Stromal cell of bone marrow (primary cell): ENCODE results near the gene ENTPD3.

ENCODE experiments used
- DNase-seq: peaks from one replicate; pipeline ENCODE4 v3.0.0-alpha.2; 2012; ENCODE audit warnings: low read depth

Gene ENTPD3

GRCh38 chr3:40387001-40387894 lies at the start of gene ENTPD3:
Gene ENTPD3, plus strand, starts transcription at chr3:40387184. Its CDS starts 874 bp downstream, at chr3:40388058.
- no peak for DNase-seq

- no peak for DNase-seq
Measured at GRCh38 chr3:40339871-40340270, 47.1 kb upstream of the ENTPD3 start.

GRCh38 chr3:40340541-40341170 lies 46.3 kb upstream of the ENTPD3 start:
- DNase-seq = no peak

GRCh38 chr3:40341671-40342070 lies 45.3 kb upstream of the ENTPD3 start:
- DNase-seq = no peak

GRCh38 chr3:40350529-40350928 lies 36.5 kb upstream of the ENTPD3 start:
- no peak for DNase-seq

- DNase-seq = no peak
Measured at GRCh38 chr3:40355410-40355809, 31.6 kb upstream of the ENTPD3 start.

- DNase-seq = no peak
Measured at GRCh38 chr3:40358454-40358853, 28.5 kb upstream of the ENTPD3 start.

- DNase-seq = no peak
Measured at GRCh38 chr3:40363674-40364073, 23.3 kb upstream of the ENTPD3 start.

GRCh38 chr3:40366203-40367162 lies 20.5 kb upstream of the ENTPD3 start:
- DNase-seq = peak; percentile 9

- no peak for DNase-seq
Measured at GRCh38 chr3:40369716-40370115, 17.3 kb upstream of the ENTPD3 start.

- no peak for DNase-seq
Measured at GRCh38 chr3:40377822-40378221, 9.2 kb upstream of the ENTPD3 start.

GRCh38 chr3:40379674-40380306 lies 7.2 kb upstream of the ENTPD3 start:
- DNase-seq = no peak

GRCh38 chr3:40381904-40382616 lies 4.9 kb upstream of the ENTPD3 start:
- no peak for DNase-seq

- no peak for DNase-seq
Measured at GRCh38 chr3:40382617-40382979, 4.4 kb upstream of the ENTPD3 start.

GRCh38 chr3:40386213-40386612 lies 771 bp upstream of the ENTPD3 start:
- no peak for DNase-seq

GRCh38 chr3:40387895-40388254 lies 891 bp downstream of the ENTPD3 start:
- no peak for DNase-seq

- no peak for DNase-seq
Measured at GRCh38 chr3:40396406-40396805, 9.4 kb downstream of the ENTPD3 start.

GRCh38 chr3:40397129-40397528 lies 10.1 kb downstream of the ENTPD3 start:
- DNase-seq = no peak

GRCh38 chr3:40397912-40398311 lies 10.9 kb downstream of the ENTPD3 start:
- no peak for DNase-seq

GRCh38 chr3:40398346-40398745 lies 11.4 kb downstream of the ENTPD3 start:
- DNase-seq = no peak

GRCh38 chr3:40404591-40405198 lies 17.7 kb downstream of the ENTPD3 start:
- DNase-seq = no peak
